Omental fat pad (tissue), 4 donors: ENCODE results near the gene COBLL1. TPM values are rescaled to one million over a fixed set of nuclear protein-coding genes. Genes with fewer than 3 reads are reported as not detected.

Experiments
- ATAC-seq: fragments of 150-250 bp; one replicate; pipeline ENCODE4 v1.9.1; 2016; ENCODE audit warnings: mild to moderate bottlenecking, moderate library complexity; ENCODE audit not compliant: low FRiP score
- DNase-seq: peaks from one replicate; pipeline ENCODE4 v3.0.0-alpha.2; 2019; ENCODE audit warnings: low spot score
- total RNA-seq, 4 donors: library from RNA; depleted of rRNA; stranded (reverse); fragments of >200 nt; gene quantifications; one replicate each; pipeline ENCODE4 v1.1.0, GENCODE V29; 2016
- TF ChIP-seq, protein P1 (sequence below), 3 donors: fragments of 450-650 bp; IDR thresholded peaks; one replicate each; pipeline ENCODE4 v1.5.1; 2016 to 2017; ENCODE audit warnings: antibody characterized with exemption in 3 of 3, mild to moderate bottlenecking in 3 of 3, moderate library complexity in 2 of 3

The COBLL1 gene
- total RNA-seq, 4 donors from 2014 or later: 38.1 to 114 (median 68.5) TPM

DNA sequence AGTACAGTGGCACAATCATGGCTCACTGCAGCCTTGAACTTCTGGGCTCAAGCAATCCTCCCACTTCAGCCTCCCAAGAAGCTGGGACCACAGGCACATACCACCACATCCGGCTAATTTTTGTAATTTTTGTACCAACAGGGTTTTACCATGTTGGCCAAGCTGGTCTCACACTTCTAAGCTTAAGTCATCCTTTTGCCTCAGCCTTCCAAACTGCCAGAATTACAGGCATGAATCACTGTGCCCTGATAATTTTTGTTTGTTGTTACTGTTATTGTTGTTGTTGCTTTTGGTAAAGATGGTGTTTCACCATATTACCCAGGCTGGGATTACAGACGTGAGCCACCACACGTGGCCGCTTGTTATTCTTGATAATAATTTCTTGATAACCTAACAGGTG lies 10.5 kb upstream of the COBLL1 start:
- ATAC-seq (no peak), DNase-seq (no peak)
- TF ChIP-seq, protein P1, sequence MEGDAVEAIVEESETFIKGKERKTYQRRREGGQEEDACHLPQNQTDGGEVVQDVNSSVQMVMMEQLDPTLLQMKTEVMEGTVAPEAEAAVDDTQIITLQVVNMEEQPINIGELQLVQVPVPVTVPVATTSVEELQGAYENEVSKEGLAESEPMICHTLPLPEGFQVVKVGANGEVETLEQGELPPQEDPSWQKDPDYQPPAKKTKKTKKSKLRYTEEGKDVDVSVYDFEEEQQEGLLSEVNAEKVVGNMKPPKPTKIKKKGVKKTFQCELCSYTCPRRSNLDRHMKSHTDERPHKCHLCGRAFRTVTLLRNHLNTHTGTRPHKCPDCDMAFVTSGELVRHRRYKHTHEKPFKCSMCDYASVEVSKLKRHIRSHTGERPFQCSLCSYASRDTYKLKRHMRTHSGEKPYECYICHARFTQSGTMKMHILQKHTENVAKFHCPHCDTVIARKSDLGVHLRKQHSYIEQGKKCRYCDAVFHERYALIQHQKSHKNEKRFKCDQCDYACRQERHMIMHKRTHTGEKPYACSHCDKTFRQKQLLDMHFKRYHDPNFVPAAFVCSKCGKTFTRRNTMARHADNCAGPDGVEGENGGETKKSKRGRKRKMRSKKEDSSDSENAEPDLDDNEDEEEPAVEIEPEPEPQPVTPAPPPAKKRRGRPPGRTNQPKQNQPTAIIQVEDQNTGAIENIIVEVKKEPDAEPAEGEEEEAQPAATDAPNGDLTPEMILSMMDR (IDR thresholded peaks at IDR 0.05): no peak

DNA sequence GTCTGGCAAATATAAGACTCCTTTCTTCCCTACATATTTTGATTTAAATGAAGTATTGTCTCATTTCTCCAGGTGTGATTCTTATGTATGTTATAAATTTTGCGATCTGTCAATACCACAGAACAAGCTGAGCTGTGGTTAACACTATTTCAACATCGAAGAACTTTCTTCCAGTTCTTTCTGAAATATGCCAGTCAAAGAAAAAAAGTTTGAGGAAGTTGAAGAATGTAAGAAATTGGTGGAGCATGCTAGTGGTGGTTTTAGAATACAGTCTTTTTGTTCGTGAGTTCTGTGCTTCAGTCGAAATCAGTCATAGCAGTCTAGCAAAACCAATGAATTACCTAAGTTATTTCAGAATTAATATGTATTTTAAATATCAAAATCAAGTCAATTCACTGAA lies 8.6 kb upstream of the COBLL1 start:
- ATAC-seq (no peak), DNase-seq (no peak)
- TF ChIP-seq, protein P1 (IDR thresholded peaks at IDR 0.05): no peak

DNA sequence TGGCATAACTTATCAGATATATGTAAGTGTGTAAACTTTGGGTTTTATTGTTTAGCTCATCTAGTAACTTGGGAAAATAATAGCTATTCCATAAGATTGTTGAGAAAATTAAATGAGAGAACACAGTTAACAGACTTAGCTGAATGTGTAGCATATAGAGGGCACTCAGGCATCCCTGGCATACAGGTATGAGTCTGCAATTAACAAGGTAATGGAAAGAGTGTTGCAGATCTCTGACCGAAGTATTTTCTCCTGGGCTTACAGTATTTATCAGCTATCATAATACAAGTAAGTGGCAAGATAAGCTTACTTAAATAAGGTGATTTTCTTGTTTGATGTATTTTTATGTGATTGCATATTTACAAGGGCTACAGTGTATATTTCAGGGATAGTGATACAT lies 7.9 kb upstream of the COBLL1 start:
- ATAC-seq (no peak), DNase-seq (no peak)
- TF ChIP-seq, protein P1 (IDR thresholded peaks at IDR 0.05): no peak

DNA sequence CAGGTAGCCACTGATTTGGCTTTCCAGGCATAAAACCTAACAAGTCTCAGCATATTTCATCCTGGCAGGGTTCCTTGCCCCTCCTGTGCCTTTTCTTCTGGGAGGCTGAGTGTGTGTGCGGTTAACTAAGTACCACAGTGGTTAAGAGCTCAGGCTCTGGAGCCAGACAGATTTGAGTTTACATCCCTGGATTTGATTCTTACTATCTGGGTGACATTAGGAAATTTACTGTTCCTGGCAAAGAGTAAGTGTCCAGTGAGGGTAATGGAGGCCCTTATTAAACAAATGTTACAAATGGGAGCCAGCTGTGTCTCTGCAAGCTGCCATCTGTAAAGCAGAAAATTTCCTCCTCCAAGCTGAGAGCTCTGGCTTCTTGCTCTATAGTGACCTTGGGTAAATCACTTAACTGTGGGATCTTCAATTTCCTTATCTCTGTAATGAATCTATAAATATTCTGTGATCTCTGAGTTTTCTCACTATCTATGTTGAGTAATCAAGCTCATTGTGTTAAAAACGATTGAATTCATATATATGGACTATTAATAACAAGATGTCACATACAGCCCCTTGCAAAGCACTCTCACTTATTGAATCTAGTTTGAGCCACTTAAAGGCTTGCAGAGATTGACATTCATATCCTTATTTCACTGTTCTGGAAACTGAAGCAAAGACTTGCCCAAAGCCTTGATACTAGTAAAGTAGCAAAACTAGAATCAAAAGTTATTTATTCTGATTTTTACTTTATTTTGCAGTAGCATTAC lies 6.5 kb upstream of the COBLL1 start:
- DNase-seq (no peak), ATAC-seq (no peak)
- TF ChIP-seq, protein P1 (IDR thresholded peaks at IDR 0.05): no peak

DNA sequence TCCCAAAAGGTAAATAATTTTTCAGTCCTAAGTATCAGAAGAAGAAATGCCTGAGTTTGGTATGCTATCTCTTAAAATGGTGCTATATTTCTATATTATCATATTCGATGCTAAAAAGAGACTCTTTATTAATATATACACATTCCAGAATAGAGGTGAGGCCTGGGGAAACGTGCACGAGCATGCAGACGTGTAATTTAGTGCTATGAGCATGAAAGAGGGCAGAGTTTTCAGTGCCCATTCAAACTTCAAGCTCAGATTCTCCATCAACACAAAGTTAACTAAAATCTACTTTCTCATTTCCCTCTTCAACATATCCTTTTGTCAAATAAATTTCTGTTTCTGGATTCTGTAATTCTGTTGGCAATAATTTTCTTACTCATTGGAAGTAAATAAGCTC lies 5.7 kb upstream of the COBLL1 start:
- TF ChIP-seq, protein P1 (IDR thresholded peaks at IDR 0.05): no peak
- ATAC-seq (no peak), DNase-seq (no peak)

GRCh38 chr2:164846276-164846675 lies 4.7 kb upstream of the COBLL1 start:
- ATAC-seq (no peak), DNase-seq (no peak)
- TF ChIP-seq, protein P1 (IDR thresholded peaks at IDR 0.05): no peak

- no peak for ATAC-seq
- TF ChIP-seq, protein P1 (IDR thresholded peaks at IDR 0.05): no peak
- no peak for DNase-seq
Observed at GRCh38 chr2:164843346-164843911, 1.8 kb upstream of the COBLL1 start.
